ENCODE measurements around the gene ZNF579. TPM values are rescaled to one million over a fixed set of nuclear protein-coding genes. Genes with fewer than 3 reads are reported as not detected.

Gene ZNF579
- total and polyA plus RNA-seq, 10 of the 15 experiments (the other 5 are each of a cell fraction or from before 2014, with no cell fraction given) = 0.11 to 11.7 (median 1.5) TPM

DNA sequence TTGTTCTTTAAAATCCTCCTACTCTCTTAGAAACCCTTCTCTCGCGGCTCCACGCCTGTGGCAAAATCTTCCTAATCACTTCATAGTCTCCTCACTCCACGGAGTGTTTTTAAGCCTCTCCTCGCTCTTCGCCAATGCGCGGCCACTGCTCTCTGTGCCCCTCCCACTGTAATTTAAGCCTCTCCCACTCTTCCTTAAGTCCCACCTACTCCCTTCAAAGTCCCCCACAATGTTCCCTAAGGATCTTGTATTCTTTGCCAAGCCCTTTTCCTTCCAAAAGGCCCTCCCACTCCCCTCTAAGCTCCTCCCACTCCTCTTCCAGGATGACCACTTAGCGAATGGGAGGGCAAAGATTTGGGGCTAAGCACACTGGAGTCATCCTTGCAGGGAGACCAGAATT is 17.4 kb upstream of the ZNF579 start (continued):
- TF ChIP-seq, protein P1, sequence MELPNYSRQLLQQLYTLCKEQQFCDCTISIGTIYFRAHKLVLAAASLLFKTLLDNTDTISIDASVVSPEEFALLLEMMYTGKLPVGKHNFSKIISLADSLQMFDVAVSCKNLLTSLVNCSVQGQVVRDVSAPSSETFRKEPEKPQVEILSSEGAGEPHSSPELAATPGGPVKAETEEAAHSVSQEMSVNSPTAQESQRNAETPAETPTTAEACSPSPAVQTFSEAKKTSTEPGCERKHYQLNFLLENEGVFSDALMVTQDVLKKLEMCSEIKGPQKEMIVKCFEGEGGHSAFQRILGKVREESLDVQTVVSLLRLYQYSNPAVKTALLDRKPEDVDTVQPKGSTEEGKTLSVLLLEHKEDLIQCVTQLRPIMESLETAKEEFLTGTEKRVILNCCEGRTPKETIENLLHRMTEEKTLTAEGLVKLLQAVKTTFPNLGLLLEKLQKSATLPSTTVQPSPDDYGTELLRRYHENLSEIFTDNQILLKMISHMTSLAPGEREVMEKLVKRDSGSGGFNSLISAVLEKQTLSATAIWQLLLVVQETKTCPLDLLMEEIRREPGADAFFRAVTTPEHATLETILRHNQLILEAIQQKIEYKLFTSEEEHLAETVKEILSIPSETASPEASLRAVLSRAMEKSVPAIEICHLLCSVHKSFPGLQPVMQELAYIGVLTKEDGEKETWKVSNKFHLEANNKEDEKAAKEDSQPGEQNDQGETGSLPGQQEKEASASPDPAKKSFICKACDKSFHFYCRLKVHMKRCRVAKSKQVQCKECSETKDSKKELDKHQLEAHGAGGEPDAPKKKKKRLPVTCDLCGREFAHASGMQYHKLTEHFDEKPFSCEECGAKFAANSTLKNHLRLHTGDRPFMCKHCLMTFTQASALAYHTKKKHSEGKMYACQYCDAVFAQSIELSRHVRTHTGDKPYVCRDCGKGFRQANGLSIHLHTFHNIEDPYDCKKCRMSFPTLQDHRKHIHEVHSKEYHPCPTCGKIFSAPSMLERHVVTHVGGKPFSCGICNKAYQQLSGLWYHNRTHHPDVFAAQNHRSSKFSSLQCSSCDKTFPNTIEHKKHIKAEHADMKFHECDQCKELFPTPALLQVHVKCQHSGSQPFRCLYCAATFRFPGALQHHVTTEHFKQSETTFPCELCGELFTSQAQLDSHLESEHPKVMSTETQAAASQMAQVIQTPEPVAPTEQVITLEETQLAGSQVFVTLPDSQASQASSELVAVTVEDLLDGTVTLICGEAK (IDR thresholded peaks at IDR 0.05; ENCODE audit: borderline replicate concordance) = no peak
- TF ChIP-seq MEF2A (IDR thresholded peaks at IDR 0.05; ENCODE audit: insufficient read depth, low read depth, low read length) = no peak
- TF ChIP-seq WRNIP1 (IDR thresholded peaks at IDR 0.05; ENCODE audit: borderline replicate concordance, low read depth, low read length) = no peak
- no peak for TF ChIP-seq HDGF (IDR thresholded peaks at IDR 0.05)
- no peak for TF ChIP-seq POLR2A (IDR thresholded peaks at IDR 0.05; ENCODE audit: low read depth, low read length)

DNA sequence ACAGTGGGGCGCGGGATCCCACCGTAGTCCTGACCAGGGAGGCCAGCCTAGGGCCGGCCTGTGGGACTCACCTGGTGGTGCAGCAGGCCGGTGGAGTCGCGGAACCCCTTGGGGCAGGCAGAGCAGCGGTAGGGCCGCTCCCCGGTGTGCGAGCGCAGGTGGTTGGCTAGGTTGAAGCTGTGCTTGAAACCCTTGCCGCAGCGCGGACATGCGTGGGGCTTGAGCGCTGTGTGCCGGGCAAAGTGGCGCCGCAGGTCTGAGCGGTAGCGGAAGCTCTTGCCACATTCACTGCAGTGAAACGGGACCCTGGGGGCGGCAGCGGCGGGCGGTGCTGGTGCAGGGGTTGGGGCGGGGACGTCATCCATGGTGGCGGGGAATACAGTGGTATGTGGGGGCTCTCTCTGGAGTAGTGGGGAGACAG is 16.9 kb upstream of the ZNF579 start:
- ChIA-PET POLR2A (interaction anchor here (0.7 kb wide), 1 partner anchor 66 kb away, joined by 3 read pairs; no protein-coding TSS in a partner anchor), RAD21 (ENCODE audit: unreplicated experiment) (interaction anchor here (2.6 kb wide), 1 partner anchor 121 kb away, joined by 11 read pairs; the partner anchor contains the start of gene ZNF628), CTCF (interaction anchor here (2.4 kb wide), 1 partner anchor 29 kb away, joined by 9 read pairs; no protein-coding TSS in a partner anchor), SMC1A (ENCODE audit: uncharacterized antibody, unreplicated experiment) (no interaction called here)
- Histone ChIP-seq H3K27me3 (replicated peaks in 1 of 2; ENCODE audit: control insufficient read depth in 2 of 2, insufficient read depth in 2 of 2, low read length in 1 of 2) (no peaks in the 10 kb centered on the region), H3K4me2 (ENCODE audit: control insufficient read depth, insufficient read depth) (no peak overlapping the region), H4K20me1 (ENCODE audit: control insufficient read depth, insufficient read depth) (no peaks in the 10 kb centered on the region), H2AFZ (ENCODE audit: control insufficient read depth, low read depth, low read length) (no peak overlapping the region), H3K9ac (ENCODE audit: control insufficient read depth, insufficient read depth, low read length) (no peak overlapping the region), H3K4me3 (no peak overlapping the region), H3K4me1 (ENCODE audit: control insufficient read depth, insufficient read depth, low read length) (peaks cover 6% of the 10 kb centered on the region; the same call in 1 of the 2 replicates), H3K27ac (ENCODE audit: control insufficient read depth, insufficient read depth) (no peak overlapping the region), H3K9me3 (replicated peaks; ENCODE audit: control insufficient read depth, insufficient read depth, low read length) (peaks cover 2% of the 10 kb centered on the region; the same call in 2 of the 3 replicates), H3K36me3 (ENCODE audit: control insufficient read depth in 2 of 2, insufficient read depth in 2 of 2, low read length in 1 of 2) (peaks cover 0 to 8% of the 10 kb centered on the region in 2 experiments; a peak in 1 of 4 replicates), H3K79me2 (ENCODE audit: control insufficient read depth, insufficient read depth, low read length) (peaks cover 10% of the 10 kb centered on the region)
- WGBS (ENCODE audit: insufficient coverage, insufficient replicate concordance, low lambda C conversion rate, missing lambda C conversion rate) = 98% methylated on average over 30 of the region's 30 CpGs
- intact Hi-C loops (cut with micrococcal nuclease; ENCODE audit: unreplicated experiment) = no loop called here
- ATAC-seq = no peak
- no TSS peak for BruUV-seq (replicated peaks)
- TF ChIP-seq, protein P2, sequence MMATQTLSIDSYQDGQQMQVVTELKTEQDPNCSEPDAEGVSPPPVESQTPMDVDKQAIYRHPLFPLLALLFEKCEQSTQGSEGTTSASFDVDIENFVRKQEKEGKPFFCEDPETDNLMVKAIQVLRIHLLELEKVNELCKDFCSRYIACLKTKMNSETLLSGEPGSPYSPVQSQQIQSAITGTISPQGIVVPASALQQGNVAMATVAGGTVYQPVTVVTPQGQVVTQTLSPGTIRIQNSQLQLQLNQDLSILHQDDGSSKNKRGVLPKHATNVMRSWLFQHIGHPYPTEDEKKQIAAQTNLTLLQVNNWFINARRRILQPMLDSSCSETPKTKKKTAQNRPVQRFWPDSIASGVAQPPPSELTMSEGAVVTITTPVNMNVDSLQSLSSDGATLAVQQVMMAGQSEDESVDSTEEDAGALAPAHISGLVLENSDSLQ (IDR thresholded peaks at IDR 0.05) = no peak
- TF ChIP-seq NR2F1 (conservative IDR thresholded peaks at IDR 0.05) (no peak), NBN (IDR thresholded peaks at IDR 0.05) (no peak)
- TF ChIP-seq, protein P3, sequence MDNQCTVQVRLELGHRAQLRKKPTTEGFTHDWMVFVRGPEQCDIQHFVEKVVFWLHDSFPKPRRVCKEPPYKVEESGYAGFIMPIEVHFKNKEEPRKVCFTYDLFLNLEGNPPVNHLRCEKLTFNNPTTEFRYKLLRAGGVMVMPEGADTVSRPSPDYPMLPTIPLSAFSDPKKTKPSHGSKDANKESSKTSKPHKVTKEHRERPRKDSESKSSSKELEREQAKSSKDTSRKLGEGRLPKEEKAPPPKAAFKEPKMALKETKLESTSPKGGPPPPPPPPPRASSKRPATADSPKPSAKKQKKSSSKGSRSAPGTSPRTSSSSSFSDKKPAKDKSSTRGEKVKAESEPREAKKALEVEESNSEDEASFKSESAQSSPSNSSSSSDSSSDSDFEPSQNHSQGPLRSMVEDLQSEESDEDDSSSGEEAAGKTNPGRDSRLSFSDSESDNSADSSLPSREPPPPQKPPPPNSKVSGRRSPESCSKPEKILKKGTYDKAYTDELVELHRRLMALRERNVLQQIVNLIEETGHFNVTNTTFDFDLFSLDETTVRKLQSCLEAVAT (IDR thresholded peaks at IDR 0.05) = no peak
- TF ChIP-seq, protein P4, sequence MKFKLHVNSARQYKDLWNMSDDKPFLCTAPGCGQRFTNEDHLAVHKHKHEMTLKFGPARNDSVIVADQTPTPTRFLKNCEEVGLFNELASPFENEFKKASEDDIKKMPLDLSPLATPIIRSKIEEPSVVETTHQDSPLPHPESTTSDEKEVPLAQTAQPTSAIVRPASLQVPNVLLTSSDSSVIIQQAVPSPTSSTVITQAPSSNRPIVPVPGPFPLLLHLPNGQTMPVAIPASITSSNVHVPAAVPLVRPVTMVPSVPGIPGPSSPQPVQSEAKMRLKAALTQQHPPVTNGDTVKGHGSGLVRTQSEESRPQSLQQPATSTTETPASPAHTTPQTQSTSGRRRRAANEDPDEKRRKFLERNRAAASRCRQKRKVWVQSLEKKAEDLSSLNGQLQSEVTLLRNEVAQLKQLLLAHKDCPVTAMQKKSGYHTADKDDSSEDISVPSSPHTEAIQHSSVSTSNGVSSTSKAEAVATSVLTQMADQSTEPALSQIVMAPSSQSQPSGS (IDR thresholded peaks at IDR 0.05; ENCODE audit: low read length) = no peak
- DNase-seq (ENCODE audit: low read depth, low spot score) = no peak
- in situ Hi-C loops (cut with MboI) = no loop called here
- FAIRE-seq = no peak
